Umbilical cord (tissue), 1 donor: ENCODE data around the gene ZNF318. TPM values are rescaled to one million over a fixed set of nuclear protein-coding genes. Genes with fewer than 3 reads are reported as not detected.

Source experiments
- total RNA-seq: library from RNA; depleted of rRNA; stranded (reverse); fragments of >200 nt; gene quantifications from one replicate; pipeline ENCODE4 v1.2.3, GENCODE V29; 2014; ENCODE audit warnings: low replicate concordance; ENCODE audit not compliant: insufficient read depth

ZNF318 gene
- total RNA-seq, 1 donor from 2014 or later = 7.7 TPM

Other genes with a start within 250 kb of the ZNF318 start
- gene SRF, start 198.4 kb downstream of the ZNF318 start, total RNA-seq = 34.2 TPM
- 15.2 TPM for gene CUL9, start 187.5 kb downstream of the ZNF318 start, total RNA-seq
- 20.9 TPM for gene DNPH1, start 140.2 kb downstream of the ZNF318 start, total RNA-seq
- gene TTBK1, start 126.2 kb downstream of the ZNF318 start, total RNA-seq = 0.48 TPM
- gene SLC22A7, start 71.4 kb downstream of the ZNF318 start, total RNA-seq = not detected
- gene CRIP3, start 60.8 kb downstream of the ZNF318 start, total RNA-seq = 5.5 TPM
- gene ABCC10, start 57.9 kb upstream of the ZNF318 start, total RNA-seq = 10.6 TPM
- gene DLK2, start 85.9 kb upstream of the ZNF318 start, total RNA-seq = 4.8 TPM
- gene TJAP1, start 107.9 kb upstream of the ZNF318 start, total RNA-seq = 17.6 TPM
- not detected for gene LRRC73, start 140.7 kb upstream of the ZNF318 start, total RNA-seq
- 57.3 TPM for gene YIPF3, start 147.3 kb upstream of the ZNF318 start, total RNA-seq
- gene POLR1C, start 147.4 kb upstream of the ZNF318 start, total RNA-seq = 20.2 TPM
- gene XPO5, start 206.4 kb upstream of the ZNF318 start, total RNA-seq = 15.9 TPM
- gene POLH, start 206.5 kb upstream of the ZNF318 start, total RNA-seq = 19.3 TPM